HEK293 (cell line): Measurements from ENCODE around the gene CPM.
"Not testable (repeated sequence)": the region's sequence is repeated elsewhere in the genome, so short reads cannot be mapped to it uniquely, and the experiment has no call there.

Source experiments
- CTCF ChIA-PET: fragments of 350-600 bp; formaldehyde crosslinking; extraction: SDS; loops from one replicate; lab custom pipeline; 2021; ENCODE audit warnings: antibody characterized with exemption; lab: Yijun Ruan, JAX
- POLR2A ChIA-PET: fragments of 300-600 bp; formaldehyde crosslinking; extraction: SDS; loops from one replicate; lab custom pipeline; 2020; ENCODE audit warnings: antibody characterized with exemption, inconsistent platforms; lab: Yijun Ruan, JAX
- H3K27ac ChIP-seq: fragments of 200-500 bp; sonication (Bioruptor generic); 2 replicates; pipeline ENCODE4 v1.5.1; 2014; ENCODE audit warnings: low read depth, low read length, control low read depth, inconsistent platforms; ENCODE audit errors: extremely low read depth
- H3K36me3 ChIP-seq, 2 experiments: fragments of 200-500 bp in 1 of 2; sonication (Bioruptor generic) in 1 of 2; 1 replicate in 1 of 2; 2 replicates in 1 of 2; pipeline ENCODE4 v1.5.1; 2014 to 2017; ENCODE audit warnings: inconsistent platforms in 2 of 2, low read length in 2 of 2; ENCODE audit not compliant: control insufficient read depth in 2 of 2, insufficient read depth in 1 of 2
- H3K4me1 ChIP-seq: fragments of 200-500 bp; sonication (Bioruptor generic); 2 replicates; pipeline ENCODE4 v1.5.1; 2014; ENCODE audit warnings: mild to moderate bottlenecking, low read length, inconsistent platforms; ENCODE audit not compliant: control insufficient read depth, insufficient read depth
- H3K4me3 ChIP-seq: 2 replicates; pipeline ENCODE4 v1.5.1; 2011; ENCODE audit warnings: low read depth, mild to moderate bottlenecking, control low read depth, low read length, moderate library complexity
- H3K9me3 ChIP-seq: fragments of 200-500 bp; sonication (Bioruptor generic); 2 replicates; pipeline ENCODE4 v1.5.1; 2014; ENCODE audit warnings: low read depth, low read length, inconsistent platforms; ENCODE audit not compliant: control insufficient read depth, insufficient read depth
- EGR2 ChIP-seq: fragments of 450-650 bp; formaldehyde crosslinking; IDR thresholded peaks from 2 replicates; pipeline ENCODE4 v1.5.1; 2016; ENCODE audit warnings: low read depth, missing biosample characterization, missing genetic modification characterization
- FEZF1 ChIP-seq: fragments of 450-650 bp; formaldehyde crosslinking; IDR thresholded peaks from 2 replicates; pipeline ENCODE4 v1.5.1; 2016; ENCODE audit warnings: missing biosample characterization, missing genetic modification characterization
- GLIS1 ChIP-seq: fragments of 450-650 bp; formaldehyde crosslinking; IDR thresholded peaks from 2 replicates; pipeline ENCODE4 v1.5.1; 2016; ENCODE audit warnings: missing biosample characterization, missing genetic modification characterization
- PATZ1 ChIP-seq: fragments of 450-650 bp; formaldehyde crosslinking; IDR thresholded peaks from 2 replicates; pipeline ENCODE4 v1.5.1; 2016; ENCODE audit warnings: missing biosample characterization, missing genetic modification characterization
- PRDM4 ChIP-seq: fragments of 450-650 bp; formaldehyde crosslinking; IDR thresholded peaks from 2 replicates; pipeline ENCODE4 v1.5.1; 2017; ENCODE audit warnings: missing biosample characterization, missing genetic modification characterization
- ZBTB26 ChIP-seq: fragments of 450-650 bp; formaldehyde crosslinking; optimal IDR thresholded peaks from 2 replicates; pipeline ENCODE3; 2016; ENCODE audit warnings: missing biosample characterization, mild to moderate bottlenecking, missing genetic modification characterization
- ZFHX2 ChIP-seq: fragments of 450-650 bp; formaldehyde crosslinking; conservative IDR thresholded peaks from 2 replicates; pipeline ENCODE4 v1.5.1; 2016; ENCODE audit warnings: missing biosample characterization, missing genetic modification characterization
- ZNF112 ChIP-seq: fragments of 450-650 bp; formaldehyde crosslinking; IDR thresholded peaks from 2 replicates; pipeline ENCODE4 v1.5.0; 2017; ENCODE audit warnings: missing biosample characterization, missing genetic modification characterization
- ZNF155 ChIP-seq: fragments of 450-650 bp; formaldehyde crosslinking; IDR thresholded peaks from 2 replicates; pipeline ENCODE4 v1.5.1; 2016; ENCODE audit warnings: missing biosample characterization, missing genetic modification characterization
- ZNF184 ChIP-seq: fragments of 450-650 bp; IDR thresholded peaks from 2 replicates; pipeline ENCODE4 v1.5.1; 2018; ENCODE audit warnings: missing biosample characterization, mild to moderate bottlenecking, missing genetic modification characterization
- ZNF2 ChIP-seq: fragments of 450-650 bp; formaldehyde crosslinking; IDR thresholded peaks from 2 replicates; pipeline ENCODE4 v1.5.1; 2016; ENCODE audit warnings: missing biosample characterization, missing genetic modification characterization
- ZNF221 ChIP-seq: fragments of 450-650 bp; formaldehyde crosslinking; IDR thresholded peaks from 2 replicates; pipeline ENCODE4 v1.5.1; 2017; ENCODE audit warnings: missing biosample characterization, missing genetic modification characterization, borderline replicate concordance
- ZNF239 ChIP-seq: fragments of 450-650 bp; formaldehyde crosslinking; IDR thresholded peaks from 2 replicates; pipeline ENCODE4 v1.5.1; 2016; ENCODE audit warnings: missing biosample characterization, missing genetic modification characterization
- ZNF280C ChIP-seq: fragments of 450-650 bp; formaldehyde crosslinking; IDR thresholded peaks from 2 replicates; pipeline ENCODE4 v1.5.1; 2016; ENCODE audit warnings: missing biosample characterization, missing genetic modification characterization
- ZNF473 ChIP-seq: fragments of 450-650 bp; formaldehyde crosslinking; IDR thresholded peaks from 2 replicates; pipeline ENCODE4 v1.5.1; 2017; ENCODE audit warnings: missing biosample characterization, missing genetic modification characterization
- ZNF48 ChIP-seq: fragments of 450-650 bp; formaldehyde crosslinking; IDR thresholded peaks from 2 replicates; pipeline ENCODE4 v1.5.1; 2016; ENCODE audit warnings: missing biosample characterization, missing genetic modification characterization
- ZNF626 ChIP-seq: fragments of 450-650 bp; sonication (Bioruptor Pico); formaldehyde crosslinking; IDR thresholded peaks from 2 replicates; pipeline ENCODE4 v1.5.1; 2018; ENCODE audit warnings: missing biosample characterization, missing genetic modification characterization, inconsistent platforms
- ZNF654 ChIP-seq: fragments of 450-650 bp; formaldehyde crosslinking; IDR thresholded peaks from 2 replicates; pipeline ENCODE4 v1.5.1; 2016; ENCODE audit warnings: low read depth, missing biosample characterization, missing genetic modification characterization
- ZNF704 ChIP-seq: fragments of 450-650 bp; formaldehyde crosslinking; IDR thresholded peaks from 2 replicates; pipeline ENCODE4 v1.5.1; 2016; ENCODE audit warnings: missing biosample characterization, missing genetic modification characterization
- ZSCAN23 ChIP-seq: fragments of 450-650 bp; formaldehyde crosslinking; IDR thresholded peaks from 2 replicates; pipeline ENCODE4 v1.5.1; 2016; ENCODE audit warnings: missing biosample characterization, missing genetic modification characterization
- ZSCAN4 ChIP-seq: fragments of 450-650 bp; formaldehyde crosslinking; IDR thresholded peaks from 2 replicates; pipeline ENCODE4 v1.5.1; 2017; ENCODE audit warnings: missing biosample characterization, missing genetic modification characterization

CPM gene

GRCh38 chr12:68864604-68865003 lies 68.4 kb downstream of the CPM start:
- H3K4me1 ChIP-seq = 0 out of 2 replicates have a peak, but pooled peaks cover 6% of the 10 kb centered on the region
- no peaks in the 10 kb centered on the region for H3K9me3 ChIP-seq
- POLR2A ChIA-PET = no interaction called here
- no peak overlapping the region for H3K27ac ChIP-seq
- H3K4me3 ChIP-seq = no peak overlapping the region
- CTCF ChIA-PET = interaction anchor here (0.6 kb wide), 1 partner anchor 518 kb away, joined by 3 read pairs; no protein-coding TSS in a partner anchor
- H3K36me3 ChIP-seq = no peaks in the 10 kb centered on the region
- TF ChIP-seq ZSCAN4 (tag by site-specific recombination) (no peak), ZNF280C (tag by site-specific recombination) (no peak), FEZF1 (tag by site-specific recombination) (no peak), PRDM4 (tag by site-specific recombination) (no peak), ZNF626 (tag by site-specific recombination) (no peak), ZNF239 (no peak), ZNF473 (no peak)

GRCh38 chr12:68863886-68864454 lies 69.0 kb downstream of the CPM start:
- H3K36me3 ChIP-seq, H3K9me3 ChIP-seq, H3K4me3 ChIP-seq, H3K27ac ChIP-seq, H3K4me1 ChIP-seq, POLR2A ChIA-PET, CTCF ChIA-PET: not testable (repeated sequence)
- 0 out of 2 replicates have a peak, but pooled peaks have one; percentile 15 for TF ChIP-seq GLIS1 (tag by site-specific recombination)
- peak; percentile 45; the same call in 1 of the 2 replicates for TF ChIP-seq ZNF2
- peak; percentile 45; the same call in 1 of the 2 replicates for TF ChIP-seq ZFHX2 (tag by site-specific recombination)
- TF ChIP-seq EGR2 (tag by site-specific recombination) = peak; percentile 48
- peak; percentile 77 for TF ChIP-seq ZNF654

- no peaks in the 10 kb centered on the region for H3K36me3 ChIP-seq
- no peak overlapping the region for H3K4me3 ChIP-seq
- 0 out of 2 replicates have a peak, but pooled peaks cover 6% of the 10 kb centered on the region for H3K4me1 ChIP-seq
- no peak overlapping the region for H3K27ac ChIP-seq
- H3K9me3 ChIP-seq = no peaks in the 10 kb centered on the region
- ChIA-PET CTCF (interaction anchor here (0.6 to 2.3 kb wide), 4 partner anchors 119 to 1063 kb away, joined by 3 to 7 read pairs (median 4); no protein-coding TSS in a partner anchor), POLR2A (no interaction called here)
- TF ChIP-seq ZNF704 (tag by site-specific recombination) = no peak
- no peak for TF ChIP-seq ZNF112
- TF ChIP-seq ZBTB26 = no peak
- no peak for TF ChIP-seq ZNF48 (tag by site-specific recombination)
- no peak for TF ChIP-seq ZSCAN23 (tag by site-specific recombination)
- TF ChIP-seq ZNF155 (tag by site-specific recombination) = no peak
- no peak for TF ChIP-seq PATZ1 (tag by site-specific recombination)
- TF ChIP-seq ZNF221 (tag by site-specific recombination) = no peak
- TF ChIP-seq ZNF184 (tag by site-specific recombination) = no peak
Measured at GRCh38 chr12:68863109-68863770, 69.7 kb downstream of the CPM start.
